Endodermal cell (in vitro differentiated cells): ENCODE data around the gene UNC5B. TPM values are rescaled to one million over a fixed set of nuclear protein-coding genes. Genes with fewer than 3 reads are reported as not detected.

ENCODE experiments used
- DNase-seq: peaks from one replicate; pipeline ENCODE4 v3.0.0-alpha.2; 2017
- H3K27ac ChIP-seq: 2 replicates; pipeline ENCODE4 v1.5.1; 2013; ENCODE audit warnings: mild to moderate bottlenecking, low read depth, low read length, moderate library complexity
- H3K27me3 ChIP-seq: 2 replicates; pipeline ENCODE4 v1.6.1; 2013; ENCODE audit warnings: mild to moderate bottlenecking, low read length, moderate library complexity; ENCODE audit not compliant: insufficient read depth, control insufficient read depth, poor library complexity, severe bottlenecking
- H3K36me3 ChIP-seq: 2 replicates; pipeline ENCODE4 v1.7.0; 2013; ENCODE audit warnings: mild to moderate bottlenecking, low read length, moderate library complexity; ENCODE audit not compliant: control insufficient read depth, insufficient read depth
- H3K4me1 ChIP-seq: one replicate; pipeline ENCODE4 v1.7.0; 2013; ENCODE audit warnings: low read length; ENCODE audit not compliant: control insufficient read depth, insufficient read depth
- H3K4me3 ChIP-seq: 2 replicates; pipeline ENCODE4 v1.5.1; 2013; ENCODE audit warnings: mild to moderate bottlenecking, low read length, moderate library complexity
- H3K9ac ChIP-seq: 2 replicates; pipeline ENCODE4 v1.6.1; 2013; ENCODE audit warnings: mild to moderate bottlenecking, low read length, moderate library complexity; ENCODE audit not compliant: poor library complexity, severe bottlenecking; ENCODE audit errors: extremely low read depth
- H3K9me3 ChIP-seq: 2 replicates; pipeline ENCODE4 v1.6.1; 2013; ENCODE audit warnings: mild to moderate bottlenecking, low read length, moderate library complexity; ENCODE audit not compliant: control insufficient read depth
- H3K27ac Mint-ChIP-seq: 2 replicates; pipeline ENCODE4 v1.8.0; 2020; ENCODE audit warnings: mixed read lengths
- H3K27me3 Mint-ChIP-seq: 2 replicates; pipeline ENCODE4 v1.8.0; 2021; ENCODE audit warnings: mild to moderate bottlenecking, mixed read lengths; ENCODE audit not compliant: insufficient read depth
- H3K36me3 Mint-ChIP-seq: 2 replicates; pipeline ENCODE4 v1.8.0; 2020; ENCODE audit warnings: low read depth, mixed read lengths
- H3K4me1 Mint-ChIP-seq: 2 replicates; pipeline ENCODE4 v1.8.0; 2020; ENCODE audit warnings: mixed read lengths
- H3K4me3 Mint-ChIP-seq: 2 replicates; pipeline ENCODE4 v1.8.0; 2020; ENCODE audit warnings: mild to moderate bottlenecking, moderate library complexity, mixed read lengths
- H3K9me3 Mint-ChIP-seq: 2 replicates; pipeline ENCODE4 v1.8.0; 2020; ENCODE audit warnings: mild to moderate bottlenecking, mixed read lengths
- CTCF ChIP-seq: fragments of 200-600 bp; sonication (generic); conservative IDR thresholded peaks from 2 replicates; pipeline ENCODE4 v1.5.0; 2021; ENCODE audit warnings: antibody characterized with exemption, mild to moderate bottlenecking
- WGBS, 2 experiments: methylation state at CpG; one replicate each; pipeline versions ENCODE4 v1.1.5 to v1.1.7; 2013; ENCODE audit warnings: missing lambda C conversion rate in 2 of 2, mixed read lengths in 1 of 2; ENCODE audit not compliant: insufficient coverage in 1 of 2, insufficient read length in 1 of 2; 5-methylcytosine and 5-hydroxymethylcytosine counted together
- total RNA-seq, 2 donors: library from RNA; stranded (reverse); fragmentation: NEBNext Ultra II Directional in 1 of 2; extraction: Animal tissue kit (Norgen Biotek cat#: 25700) in 1 of 2; gene quantifications; 2 replicates in 1 of 2; 3 replicates in 1 of 2; pipeline ENCODE4 v1.2.1, GENCODE V29; 2021

The UNC5B gene
- total RNA-seq, 2 donors from 2014 or later: 9.7 to 14.5 TPM

GRCh38 chr10:71203716-71204115 lies 8.7 kb upstream of the UNC5B start:
- Histone ChIP-seq H3K9me3 (peaks cover 5% of the 10 kb centered on the region), H3K4me1 (peaks cover 7% of the 10 kb centered on the region), H3K36me3 (no peaks in the 10 kb centered on the region), H3K4me3 (no peak overlapping the region), H3K27me3 (no peaks in the 10 kb centered on the region), H3K27ac (no peak overlapping the region), H3K9ac (no peak overlapping the region)
- Mint-ChIP-seq H3K4me1 (peaks cover 32% of the 10 kb centered on the region), H3K9me3 (peaks cover 4% of the 10 kb centered on the region), H3K36me3 (no peaks in the 10 kb centered on the region), H3K27me3 (no peaks in the 10 kb centered on the region), H3K4me3 (no peak overlapping the region), H3K27ac (no peak overlapping the region)
- TF ChIP-seq CTCF: no peak
- no peak for DNase-seq
- WGBS, 2 experiments: 90 to 97% methylated on average over 5 of the region's 5 CpGs

GRCh38 chr10:71204746-71205145 lies 7.6 kb upstream of the UNC5B start:
- Mint-ChIP-seq H3K4me3 (no peak overlapping the region), H3K36me3 (no peaks in the 10 kb centered on the region), H3K27ac (no peak overlapping the region), H3K4me1 (peaks cover 34% of the 10 kb centered on the region), H3K27me3 (peaks cover 5% of the 10 kb centered on the region), H3K9me3 (no peaks in the 10 kb centered on the region)
- Histone ChIP-seq H3K9me3 (no peaks in the 10 kb centered on the region), H3K4me1 (peaks cover 8% of the 10 kb centered on the region), H3K36me3 (no peaks in the 10 kb centered on the region), H3K27ac (no peak overlapping the region), H3K4me3 (no peak overlapping the region), H3K27me3 (peaks cover 6% of the 10 kb centered on the region), H3K9ac (no peak overlapping the region)
- 33 to 68% methylated on average over 1 to 2 of the region's 2 CpGs for WGBS, 2 experiments
- DNase-seq: no peak
- no peak for TF ChIP-seq CTCF

GRCh38 chr10:71205468-71205867 lies 6.9 kb upstream of the UNC5B start:
- no peaks in the 10 kb centered on the region for H3K36me3 ChIP-seq
- H3K9me3 ChIP-seq: no peaks in the 10 kb centered on the region
- no peak for DNase-seq
- H3K4me1 ChIP-seq: peaks cover 10% of the 10 kb centered on the region
- 71 to 81% methylated on average over 4 of the region's 4 CpGs for WGBS, 2 experiments
- no peak overlapping the region for H3K27ac ChIP-seq
- no peak overlapping the region for H3K4me3 Mint-ChIP-seq
- no peaks in the 10 kb centered on the region for H3K36me3 Mint-ChIP-seq
- H3K27me3 ChIP-seq: peaks cover 13% of the 10 kb centered on the region
- H3K9me3 Mint-ChIP-seq: no peaks in the 10 kb centered on the region
- H3K27ac Mint-ChIP-seq: no peak overlapping the region
- H3K9ac ChIP-seq: no peak overlapping the region
- no peak overlapping the region for H3K4me3 ChIP-seq
- peaks cover 39% of the 10 kb centered on the region for H3K4me1 Mint-ChIP-seq
- peaks cover 13% of the 10 kb centered on the region for H3K27me3 Mint-ChIP-seq
- no peak for TF ChIP-seq CTCF
